Ovary (tissue), 9 donors: ENCODE measurements around the gene NUP93. TPM values are rescaled to one million over a fixed set of nuclear protein-coding genes. Genes with fewer than 3 reads are reported as not detected.

Source experiments
- DNase-seq, 5 donors: peaks; one replicate each; pipeline ENCODE4 v3.0.0-alpha.2; 2019 to 2020
- H3K27ac ChIP-seq, 2 donors: fragments of 200-600 bp; one replicate each; pipeline versions ENCODE4 v1.5.1 to v1.8.0; 2019 to 2022
- H3K27me3 ChIP-seq: fragments of 200-600 bp; one replicate; pipeline ENCODE4 v1.8.0; 2022
- H3K36me3 ChIP-seq: fragments of 200-600 bp; sonication (generic); one replicate; pipeline ENCODE4 v1.5.1; 2019
- H3K4me1 ChIP-seq: one replicate; pipeline ENCODE4 v1.8.1; 2013; ENCODE audit warnings: mild to moderate bottlenecking, moderate library complexity; ENCODE audit not compliant: insufficient read depth
- H3K4me3 ChIP-seq: fragments of 200-600 bp; sonication (generic); one replicate; pipeline ENCODE4 v1.5.1; 2017
- H3K9me3 ChIP-seq, 2 donors: fragments of 200-600 bp in 1 of 2; sonication (generic) in 1 of 2; one replicate each; pipeline versions ENCODE4 v1.5.1 to v1.8.1; 2013 to 2019; ENCODE audit warnings: mild to moderate bottlenecking in 1 of 2, moderate library complexity in 1 of 2
- EP300 ChIP-seq: sonication (generic); formaldehyde crosslinking; IDR thresholded peaks from one replicate; pipeline ENCODE4 v1.6.1; 2017; ENCODE audit warnings: antibody characterized with exemption
- POLR2A ChIP-seq: fragments of 450-650 bp; IDR thresholded peaks from one replicate; pipeline ENCODE4 v1.6.1; 2017; ENCODE audit warnings: antibody characterized with exemption, mild to moderate bottlenecking, moderate library complexity
- WGBS, 3 donors: extraction: QIAGEN DNeasy Blood & Tissue Kit in 1 of 3; methylation state at CpG; one replicate each; pipeline versions ENCODE4 v1.1.5 to v1.1.7; 2013 to 2017; 5-methylcytosine and 5-hydroxymethylcytosine counted together
- intact Hi-C, 4 donors: fragments of 100-400 bp; cut with DNase I; formaldehyde crosslinking; loops; one replicate each; pipeline versions ENCODE4 v1.11.0 to v1.15.1; 2022 to 2023
- polyA plus RNA-seq, 2 donors: library from polyadenylated mRNA; stranded (reverse); fragments of 200-250 nt in 1 of 2; fragments of 350-450 nt in 1 of 2; fragmentation: Illumina TruSeq in 1 of 2; extraction: RNeasy Lipid Tissue Mini Kit (QIAGEN cat#74804) in 1 of 2; gene quantifications; one replicate each; pipeline ENCODE4 v1.2.3, GENCODE V29; 2013 to 2014
- total RNA-seq, 7 donors: library from RNA; depleted of rRNA in 2 of 7; stranded (reverse); fragments of >200 nt in 2 of 7; fragmentation: NEBNext Ultra II Directional in 3 of 7; extraction: Animal tissue kit (Norgen Biotek cat#: 25700) in 3 of 7; gene quantifications; one replicate each; pipeline versions ENCODE4 v1.1.0 to v1.2.4, GENCODE V29; 2016 to 2023
- TF ChIP-seq, protein P1 (sequence below), 3 donors: fragments of 450-650 bp in 2 of 3; fragments of 200-600 bp in 1 of 3; IDR thresholded peaks; one replicate each; pipeline versions ENCODE4 v1.5.1 to v1.8.0; 2016 to 2022; ENCODE audit warnings: antibody characterized with exemption in 3 of 3, mild to moderate bottlenecking in 1 of 3
- donor health status: DM: no; HTN: no; CAD: no; lungs with moderate emphysema.
- donor health status: DM: no; HTN: no; CAD: no.
- donor health status: Bipolar disorder and iron deficiency.
- donor health status: DM: yes; HTN: yes; CAD: no.
- donor health status: DM: no; HTN: no; CAD: no.
- donor health status: DM: yes; HTN: yes; CAD: no.

Gene NUP93
- total and polyA plus RNA-seq, 9 donors: 24.1 to 53.9 (median 42.7) TPM

GRCh38 chr16:56847173-56847910 is 117.4 kb downstream of the NUP93 start:
- Histone ChIP-seq H3K27me3 (no peaks in the 10 kb centered on the region), H3K36me3 (no peaks in the 10 kb centered on the region), H3K27ac (peak overlapping the region; percentile 44 to 51), H3K4me3 (no peak overlapping the region), H3K4me1 (peaks cover 17% of the 10 kb centered on the region), H3K9me3 (no peaks in the 10 kb centered on the region)
- DNase-seq: peak in 3 of 5 donors; percentile 52 to 68 (median 66)
- TF ChIP-seq POLR2A (no peak), EP300 (no peak)
- TF ChIP-seq, protein P1, sequence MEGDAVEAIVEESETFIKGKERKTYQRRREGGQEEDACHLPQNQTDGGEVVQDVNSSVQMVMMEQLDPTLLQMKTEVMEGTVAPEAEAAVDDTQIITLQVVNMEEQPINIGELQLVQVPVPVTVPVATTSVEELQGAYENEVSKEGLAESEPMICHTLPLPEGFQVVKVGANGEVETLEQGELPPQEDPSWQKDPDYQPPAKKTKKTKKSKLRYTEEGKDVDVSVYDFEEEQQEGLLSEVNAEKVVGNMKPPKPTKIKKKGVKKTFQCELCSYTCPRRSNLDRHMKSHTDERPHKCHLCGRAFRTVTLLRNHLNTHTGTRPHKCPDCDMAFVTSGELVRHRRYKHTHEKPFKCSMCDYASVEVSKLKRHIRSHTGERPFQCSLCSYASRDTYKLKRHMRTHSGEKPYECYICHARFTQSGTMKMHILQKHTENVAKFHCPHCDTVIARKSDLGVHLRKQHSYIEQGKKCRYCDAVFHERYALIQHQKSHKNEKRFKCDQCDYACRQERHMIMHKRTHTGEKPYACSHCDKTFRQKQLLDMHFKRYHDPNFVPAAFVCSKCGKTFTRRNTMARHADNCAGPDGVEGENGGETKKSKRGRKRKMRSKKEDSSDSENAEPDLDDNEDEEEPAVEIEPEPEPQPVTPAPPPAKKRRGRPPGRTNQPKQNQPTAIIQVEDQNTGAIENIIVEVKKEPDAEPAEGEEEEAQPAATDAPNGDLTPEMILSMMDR (IDR thresholded peaks at IDR 0.05): no peak
- intact Hi-C loops: no loop called here
- 20 to 26% (median 21%) methylated on average over 9 of the region's 9 CpGs for WGBS, 3 donors

GRCh38 chr16:56848029-56848936 is 118.4 kb downstream of the NUP93 start:
- no peaks in the 10 kb centered on the region for H3K36me3 ChIP-seq
- H3K4me3 ChIP-seq: no peak overlapping the region
- peaks cover 17% of the 10 kb centered on the region for H3K4me1 ChIP-seq
- H3K9me3 ChIP-seq: no peaks in the 10 kb centered on the region
- peak overlapping the region; percentile 44 to 51 for H3K27ac ChIP-seq
- no peaks in the 10 kb centered on the region for H3K27me3 ChIP-seq
- 41 to 50% (median 46%) methylated on average over 11 of the region's 11 CpGs for WGBS, 3 donors
- intact Hi-C loops: no loop called here
- DNase-seq: peak in 4 of 5 donors; percentile 50 to 60 (median 54)
- TF ChIP-seq, protein P1 (IDR thresholded peaks at IDR 0.05): no peak

DNA sequence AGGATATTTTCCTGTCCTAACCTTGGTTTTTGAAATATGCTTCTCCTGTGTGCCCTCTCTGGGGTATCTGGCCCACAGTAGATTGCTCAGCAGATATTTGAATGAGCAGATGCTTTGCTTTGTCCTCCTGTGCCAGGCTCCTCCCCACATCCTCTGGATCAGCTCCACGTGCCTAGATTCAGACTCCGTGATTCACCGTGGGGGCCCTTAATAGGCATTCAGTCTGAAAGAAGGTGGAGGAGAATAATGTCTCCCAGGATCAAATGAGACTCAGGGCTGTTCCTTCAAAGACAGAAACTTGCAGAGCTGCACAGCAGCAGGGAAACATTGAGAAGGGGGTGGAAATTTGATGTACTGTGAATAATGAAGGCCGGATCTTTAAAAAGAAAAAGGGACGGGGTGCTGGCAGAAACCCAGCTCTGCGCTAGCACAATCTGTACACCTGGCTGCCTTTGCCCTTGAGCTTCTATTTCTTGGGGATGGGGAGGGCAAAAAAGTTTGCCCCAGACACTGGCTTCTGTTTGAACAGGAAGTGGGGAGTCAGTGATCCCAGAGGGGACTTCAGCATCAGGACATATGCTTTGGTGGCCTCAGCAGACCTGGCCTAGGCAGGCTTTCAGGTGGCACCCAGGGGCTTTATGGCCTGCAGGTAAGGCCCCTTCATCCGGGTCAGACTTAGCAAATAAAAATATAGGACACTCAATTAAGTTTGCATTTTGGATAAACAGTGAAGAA is 119.2 kb downstream of the NUP93 start:
- H3K4me3 ChIP-seq: no peak overlapping the region
- TF ChIP-seq POLR2A (no peak), EP300 (no peak)
- TF ChIP-seq, protein P1 (IDR thresholded peaks at IDR 0.05): no peak
- intact Hi-C loops: no loop called here
- H3K9me3 ChIP-seq: no peaks in the 10 kb centered on the region
- peak overlapping the region; percentile 44 to 51 for H3K27ac ChIP-seq
- 30 to 32% (median 32%) methylated on average over 7 of the region's 7 CpGs for WGBS, 3 donors
- no peaks in the 10 kb centered on the region for H3K27me3 ChIP-seq
- H3K4me1 ChIP-seq: peaks cover 17% of the 10 kb centered on the region
- peak in 3 of 5 donors; percentile 45 to 51 (median 47) for DNase-seq
- no peaks in the 10 kb centered on the region for H3K36me3 ChIP-seq
